NCI-H82 (cell line): Measurements from ENCODE around the gene SNX24.
"Not testable (repeated sequence)": the region's sequence is repeated elsewhere in the genome, so short reads cannot be mapped to it uniquely, and the experiment has no call there.

Experiments used
- DNase-seq: peaks from one replicate; lab custom pipeline; 2025; lab: John Stamatoyannopoulos, UW

SNX24 gene

GRCh38 chr5:122871661-122872060 is 26.2 kb downstream of the SNX24 start:
- DNase-seq, result no peak

- DNase-seq, result no peak
These were observed 28.9 kb downstream of the SNX24 start for GRCh38 chr5:122874179-122874875.

- DNase-seq, result no peak
These were observed 32.1 kb downstream of the SNX24 start for GRCh38 chr5:122877518-122877917.

GRCh38 chr5:122879076-122879475 is 33.7 kb downstream of the SNX24 start:
- no peak for DNase-seq

GRCh38 chr5:122880170-122880689 is 34.8 kb downstream of the SNX24 start:
- no peak for DNase-seq

- no peak for DNase-seq
These were observed 35.3 kb downstream of the SNX24 start for GRCh38 chr5:122880749-122881148.

- no peak for DNase-seq
These were observed 37.4 kb downstream of the SNX24 start for GRCh38 chr5:122882831-122883230.

GRCh38 chr5:122885045-122885517 is 39.7 kb downstream of the SNX24 start:
- DNase-seq, result no peak

GRCh38 chr5:122885891-122886290 is 40.5 kb downstream of the SNX24 start:
- DNase-seq, result no peak

GRCh38 chr5:122895141-122895540 is 49.7 kb downstream of the SNX24 start:
- no peak for DNase-seq

- DNase-seq, result peak; percentile 7
These were observed 51.3 kb downstream of the SNX24 start for GRCh38 chr5:122896598-122897282.

GRCh38 chr5:122897283-122897602 is 51.8 kb downstream of the SNX24 start:
- DNase-seq, result no peak

GRCh38 chr5:122901346-122901745 is 55.9 kb downstream of the SNX24 start:
- no peak for DNase-seq

GRCh38 chr5:122902263-122902662 is 56.9 kb downstream of the SNX24 start:
- no peak for DNase-seq

GRCh38 chr5:122906768-122907167 is 61.4 kb downstream of the SNX24 start:
- no peak for DNase-seq

- DNase-seq, result no peak
These were observed 61.9 kb downstream of the SNX24 start for GRCh38 chr5:122907276-122907675.

GRCh38 chr5:122908108-122908507 is 62.7 kb downstream of the SNX24 start:
- no peak for DNase-seq

- peak; percentile 2 for DNase-seq
These were observed 63.2 kb downstream of the SNX24 start for GRCh38 chr5:122908662-122909061.

- no peak for DNase-seq
These were observed 64.2 kb downstream of the SNX24 start for GRCh38 chr5:122909470-122910100.

GRCh38 chr5:122913436-122913835 is 68.0 kb downstream of the SNX24 start:
- DNase-seq, result not testable (repeated sequence)

- DNase-seq, result no peak
These were observed 70.5 kb downstream of the SNX24 start for GRCh38 chr5:122915717-122916461.

- no peak for DNase-seq
These were observed 71.1 kb downstream of the SNX24 start for GRCh38 chr5:122916490-122916889.
